Liver (tissue), 9 donors: Measurements from ENCODE around the gene ADCYAP1. TPM values are rescaled to one million over a fixed set of nuclear protein-coding genes. Genes with fewer than 3 reads are reported as not detected.

ENCODE experiments used
- DNase-seq: peaks from one replicate; pipeline ENCODE4 v3.0.0-alpha.2; 2017; ENCODE audit warnings: low spot score
- H3K27ac ChIP-seq, 2 donors: one replicate each; pipeline ENCODE4 v1.7.0; 2013; ENCODE audit warnings: inconsistent platforms in 2 of 2, low read length in 2 of 2, control low read depth in 1 of 2, low read depth in 1 of 2, mild to moderate bottlenecking in 1 of 2
- H3K27me3 ChIP-seq, 4 donors: one replicate each; pipeline versions ENCODE4 v1.6.1 to v1.7.0; 2013; ENCODE audit warnings: low read length in 3 of 4, inconsistent platforms in 1 of 4, mild to moderate bottlenecking in 1 of 4, moderate library complexity in 1 of 4; ENCODE audit not compliant: control insufficient read depth in 4 of 4, insufficient read depth in 4 of 4
- H3K36me3 ChIP-seq, 4 donors: one replicate each; pipeline versions ENCODE4 v1.6.1 to v1.7.0; 2013; ENCODE audit warnings: low read length in 3 of 4, mild to moderate bottlenecking in 3 of 4, low read depth in 1 of 4, moderate library complexity in 1 of 4; ENCODE audit not compliant: control insufficient read depth in 4 of 4, insufficient read depth in 3 of 4
- H3K4me1 ChIP-seq, 4 donors: one replicate each; pipeline versions ENCODE4 v1.6.1 to v1.7.0; 2013; ENCODE audit warnings: low read length in 3 of 4, mild to moderate bottlenecking in 3 of 4, moderate library complexity in 1 of 4; ENCODE audit not compliant: control insufficient read depth in 4 of 4, insufficient read depth in 4 of 4
- H3K4me3 ChIP-seq, 3 donors: one replicate each; pipeline versions ENCODE4 v1.6.1 to v1.7.0; 2013; ENCODE audit warnings: low read length in 3 of 3, control low read depth in 1 of 3, low read depth in 1 of 3, mild to moderate bottlenecking in 1 of 3
- H3K9ac ChIP-seq, 2 donors: one replicate each; pipeline ENCODE4 v1.7.0; 2013; ENCODE audit warnings: low read length in 2 of 2, mild to moderate bottlenecking in 2 of 2, moderate library complexity in 2 of 2, control low read depth in 1 of 2, low read depth in 1 of 2
- H3K9me3 ChIP-seq, 4 donors: one replicate each; pipeline versions ENCODE4 v1.6.1 to v1.7.0; 2013; ENCODE audit warnings: low read length in 3 of 4; ENCODE audit not compliant: control insufficient read depth in 4 of 4
- CTCF ChIP-seq: fragments of 150-350 bp; IDR thresholded peaks from 2 replicates; pipeline ENCODE4 v1.5.1; 2017; ENCODE audit warnings: improper control_type of control experiment, low read depth, low read length; ENCODE audit not compliant: missing input control
- EGR1 ChIP-seq, 2 donors: IDR thresholded peaks; 2 replicates each; pipeline ENCODE4 v1.6.1; 2016 to 2018; ENCODE audit warnings: antibody characterized with exemption in 2 of 2, low read depth in 2 of 2
- FOXA1 ChIP-seq: IDR thresholded peaks from 2 replicates; pipeline ENCODE4 v1.6.1; 2016; ENCODE audit warnings: antibody characterized with exemption
- FOXA2 ChIP-seq: IDR thresholded peaks from 2 replicates; pipeline ENCODE4 v1.6.1; 2016; ENCODE audit warnings: antibody characterized with exemption
- GABPA ChIP-seq, 2 donors: IDR thresholded peaks in 1 of 2; conservative IDR thresholded peaks in 1 of 2; 2 replicates each; pipeline ENCODE4 v1.6.1; 2016; ENCODE audit warnings: antibody characterized with exemption in 2 of 2, mild to moderate bottlenecking in 1 of 2, moderate library complexity in 1 of 2
- HNF4A ChIP-seq, 2 donors: conservative IDR thresholded peaks; 2 replicates each; pipeline ENCODE4 v1.6.1; 2016; ENCODE audit warnings: antibody characterized with exemption in 2 of 2, mild to moderate bottlenecking in 2 of 2
- HNF4G ChIP-seq: IDR thresholded peaks from 2 replicates; pipeline ENCODE4 v1.6.1; 2016; ENCODE audit warnings: antibody characterized with exemption
- JUND ChIP-seq, 2 donors: IDR thresholded peaks; 2 replicates each; pipeline ENCODE4 v1.6.1; 2016; ENCODE audit warnings: antibody characterized with exemption in 2 of 2
- MAX ChIP-seq: IDR thresholded peaks from 2 replicates; pipeline ENCODE4 v1.6.1; 2016; ENCODE audit warnings: antibody characterized with exemption
- NR2F2 ChIP-seq: IDR thresholded peaks from 2 replicates; pipeline ENCODE4 v1.6.1; 2016; ENCODE audit warnings: antibody characterized with exemption
- RAD21 ChIP-seq, 2 donors: IDR thresholded peaks; 2 replicates each; pipeline ENCODE4 v1.6.1; 2016; ENCODE audit warnings: antibody characterized with exemption in 2 of 2, mild to moderate bottlenecking in 2 of 2
- REST ChIP-seq: IDR thresholded peaks from 2 replicates; pipeline ENCODE4 v1.6.1; 2016; ENCODE audit warnings: antibody characterized with exemption, mild to moderate bottlenecking
- RXRA ChIP-seq, 2 donors: IDR thresholded peaks; 2 replicates each; pipeline ENCODE4 v1.6.1; 2017 to 2018; ENCODE audit warnings: antibody characterized with exemption in 2 of 2, mild to moderate bottlenecking in 1 of 2
- SP1 ChIP-seq: IDR thresholded peaks from 2 replicates; pipeline ENCODE4 v1.6.1; 2018; ENCODE audit warnings: antibody characterized with exemption, mild to moderate bottlenecking
- TAF1 ChIP-seq: conservative IDR thresholded peaks from 2 replicates; pipeline ENCODE4 v1.6.1; 2016; ENCODE audit warnings: antibody characterized with exemption, mild to moderate bottlenecking
- YY1 ChIP-seq: IDR thresholded peaks from 2 replicates; pipeline ENCODE4 v1.6.1; 2016; ENCODE audit warnings: antibody characterized with exemption, mild to moderate bottlenecking
- ZBTB33 ChIP-seq: IDR thresholded peaks from 2 replicates; pipeline ENCODE4 v1.6.1; 2016; ENCODE audit warnings: antibody characterized with exemption
- WGBS: extraction: QIAGEN DNeasy Blood & Tissue Kit; methylation state at CpG from one replicate; pipeline ENCODE4 v1.1.7; 2013; 5-methylcytosine and 5-hydroxymethylcytosine counted together
- polyA plus RNA-seq, 2 donors: library from polyadenylated mRNA; stranded (reverse) in 1 of 2; unstranded in 1 of 2; fragments of 200-250 nt in 1 of 2; fragments of >200 nt in 1 of 2; fragmentation: Nextera tagmentation in 1 of 2; extraction: Ambion mirVana in 1 of 2; gene quantifications; one replicate each; pipeline versions ENCODE4 v1.2.1 to v1.2.3, GENCODE V29; 2013 to 2015
- total RNA-seq, 2 donors: library from RNA; depleted of rRNA; stranded (reverse); fragments of >200 nt; gene quantifications; one replicate each; pipeline ENCODE4 v1.2.3, GENCODE V29; 2014
- TF ChIP-seq, protein P1 (sequence below): IDR thresholded peaks from 2 replicates; pipeline ENCODE4 v1.6.1; 2016; ENCODE audit warnings: antibody characterized with exemption
- donor health status: healthy.
- donor health status: healthy.
- donor health status: healthy.
- donor health status: healthy.
- donor health status: healthy.

Gene ADCYAP1
- total and polyA plus RNA-seq, 4 donors: 0.02 to 0.08 TPM; not detected in 2

DNA sequence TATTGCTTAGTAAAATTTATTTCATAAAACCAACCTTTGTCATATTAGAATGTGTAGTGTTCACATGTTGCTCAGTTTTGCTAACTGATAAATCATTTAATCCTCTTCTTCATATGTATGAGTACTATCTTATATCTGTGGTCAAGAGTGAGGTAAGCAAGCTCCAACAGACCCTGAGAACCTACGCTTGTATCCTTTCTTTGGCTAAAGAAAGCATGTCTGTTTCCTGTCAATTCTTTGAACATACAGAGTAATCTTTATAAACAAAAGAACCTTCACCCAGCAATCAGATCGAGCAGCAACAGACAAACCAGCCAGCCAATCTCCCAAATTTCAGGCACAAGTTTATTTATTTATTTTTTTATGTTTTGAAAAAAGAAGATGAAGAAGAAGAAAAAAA is 6.4 kb downstream of the ADCYAP1 start:
- no peak for DNase-seq
- peaks cover 0 to 3% (median 0%) of the 10 kb centered on the region in 4 donors for H3K9me3 ChIP-seq
- no peak overlapping the region for H3K4me3 ChIP-seq
- WGBS: 25% methylated on average over 2 of the region's 2 CpGs
- TF ChIP-seq RAD21 (IDR thresholded peaks at IDR 0.05) (no peak), NR2F2 (no peak), HNF4A (conservative IDR thresholded peaks at IDR 0.05) (no peak), FOXA2 (no peak), EGR1 (IDR thresholded peaks at IDR 0.05; ENCODE audit: low read depth in 2 of 2) (no peak), MAX (no peak), YY1 (no peak), JUND (IDR thresholded peaks at IDR 0.05) (no peak), SP1 (no peak), REST (no peak), RXRA (IDR thresholded peaks at IDR 0.05) (no peak), HNF4G (no peak), FOXA1 (no peak), TAF1 (no peak), ZBTB33 (no peak), GABPA (IDR thresholded peaks at IDR 0.05 in 1 of 2, conservative IDR thresholded peaks at IDR 0.05 in 1 of 2) (no peak), CTCF (no peak)
- TF ChIP-seq, protein P1, sequence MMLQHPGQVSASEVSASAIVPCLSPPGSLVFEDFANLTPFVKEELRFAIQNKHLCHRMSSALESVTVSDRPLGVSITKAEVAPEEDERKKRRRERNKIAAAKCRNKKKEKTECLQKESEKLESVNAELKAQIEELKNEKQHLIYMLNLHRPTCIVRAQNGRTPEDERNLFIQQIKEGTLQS: no peak
- H3K27ac ChIP-seq: no peak overlapping the region
- H3K27me3 ChIP-seq: peaks cover 0 to 17% (median 13%) of the 10 kb centered on the region in 4 donors
- H3K9ac ChIP-seq: no peak overlapping the region
- H3K36me3 ChIP-seq: no peaks in the 10 kb centered on the region
- H3K4me1 ChIP-seq: peaks cover 16 to 32% (median 26%) of the 10 kb centered on the region in 4 donors
